NCI-H82 treated with DMSO at 0.1 percent for 48 hours (cell line): Measurements from ENCODE around the gene KIAA1328.

Experiments used
- DNase-seq: peaks from one replicate; lab custom pipeline; 2025; ENCODE audit not compliant: unreplicated experiment; lab: John Stamatoyannopoulos, UW

Gene KIAA1328

GRCh38 chr18:37249171-37249886 lies 420.4 kb downstream of the KIAA1328 start:
- no peak for DNase-seq

GRCh38 chr18:37249895-37250618 lies 421.1 kb downstream of the KIAA1328 start:
- DNase-seq = no peak

GRCh38 chr18:37251679-37252078 lies 422.8 kb downstream of the KIAA1328 start:
- DNase-seq = no peak

GRCh38 chr18:37252342-37252741 lies 423.4 kb downstream of the KIAA1328 start:
- DNase-seq = no peak

- DNase-seq = no peak
Observed at GRCh38 chr18:37252854-37253393, 424.0 kb downstream of the KIAA1328 start.

- DNase-seq = no peak
Observed at GRCh38 chr18:37253394-37254235, 424.7 kb downstream of the KIAA1328 start.

GRCh38 chr18:37254236-37254754 lies 425.4 kb downstream of the KIAA1328 start:
- no peak for DNase-seq

GRCh38 chr18:37254973-37255372 lies 426.0 kb downstream of the KIAA1328 start:
- no peak for DNase-seq

GRCh38 chr18:37258131-37258530 lies 429.2 kb downstream of the KIAA1328 start:
- no peak for DNase-seq

GRCh38 chr18:37258819-37259218 lies 429.9 kb downstream of the KIAA1328 start:
- no peak for DNase-seq

- DNase-seq = no peak
Observed at GRCh38 chr18:37259711-37260110, 430.8 kb downstream of the KIAA1328 start.

GRCh38 chr18:37260367-37261093 lies 431.6 kb downstream of the KIAA1328 start:
- DNase-seq = no peak

GRCh38 chr18:37261246-37261840 lies 432.4 kb downstream of the KIAA1328 start:
- no peak for DNase-seq

GRCh38 chr18:37261988-37262387 lies 433.1 kb downstream of the KIAA1328 start:
- DNase-seq = no peak

GRCh38 chr18:37264956-37265355 lies 436.0 kb downstream of the KIAA1328 start:
- no peak for DNase-seq

GRCh38 chr18:37265382-37265781 lies 436.5 kb downstream of the KIAA1328 start:
- no peak for DNase-seq

- DNase-seq = no peak
Observed at GRCh38 chr18:37266290-37266689, 437.4 kb downstream of the KIAA1328 start.

- no peak for DNase-seq
Observed at GRCh38 chr18:37270038-37270665, 441.2 kb downstream of the KIAA1328 start.

GRCh38 chr18:37270666-37271052 lies 441.7 kb downstream of the KIAA1328 start:
- no peak for DNase-seq

- DNase-seq = no peak
Observed at GRCh38 chr18:37272226-37272625, 443.3 kb downstream of the KIAA1328 start.
